Epithelial cell of prostate (primary cell): ENCODE measurements around the gene SLC39A3.

Source experiments
- DNase-seq: peaks from one replicate; pipeline ENCODE4 v3.0.0-alpha.2; 2011; ENCODE audit warnings: low read depth, low spot score
- H3K27ac ChIP-seq: fragments of 450-650 bp; 2 replicates; pipeline ENCODE4 v1.5.1; 2017; ENCODE audit warnings: mild to moderate bottlenecking

The SLC39A3 gene, protein sequence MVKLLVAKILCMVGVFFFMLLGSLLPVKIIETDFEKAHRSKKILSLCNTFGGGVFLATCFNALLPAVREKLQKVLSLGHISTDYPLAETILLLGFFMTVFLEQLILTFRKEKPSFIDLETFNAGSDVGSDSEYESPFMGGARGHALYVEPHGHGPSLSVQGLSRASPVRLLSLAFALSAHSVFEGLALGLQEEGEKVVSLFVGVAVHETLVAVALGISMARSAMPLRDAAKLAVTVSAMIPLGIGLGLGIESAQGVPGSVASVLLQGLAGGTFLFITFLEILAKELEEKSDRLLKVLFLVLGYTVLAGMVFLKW

DNA sequence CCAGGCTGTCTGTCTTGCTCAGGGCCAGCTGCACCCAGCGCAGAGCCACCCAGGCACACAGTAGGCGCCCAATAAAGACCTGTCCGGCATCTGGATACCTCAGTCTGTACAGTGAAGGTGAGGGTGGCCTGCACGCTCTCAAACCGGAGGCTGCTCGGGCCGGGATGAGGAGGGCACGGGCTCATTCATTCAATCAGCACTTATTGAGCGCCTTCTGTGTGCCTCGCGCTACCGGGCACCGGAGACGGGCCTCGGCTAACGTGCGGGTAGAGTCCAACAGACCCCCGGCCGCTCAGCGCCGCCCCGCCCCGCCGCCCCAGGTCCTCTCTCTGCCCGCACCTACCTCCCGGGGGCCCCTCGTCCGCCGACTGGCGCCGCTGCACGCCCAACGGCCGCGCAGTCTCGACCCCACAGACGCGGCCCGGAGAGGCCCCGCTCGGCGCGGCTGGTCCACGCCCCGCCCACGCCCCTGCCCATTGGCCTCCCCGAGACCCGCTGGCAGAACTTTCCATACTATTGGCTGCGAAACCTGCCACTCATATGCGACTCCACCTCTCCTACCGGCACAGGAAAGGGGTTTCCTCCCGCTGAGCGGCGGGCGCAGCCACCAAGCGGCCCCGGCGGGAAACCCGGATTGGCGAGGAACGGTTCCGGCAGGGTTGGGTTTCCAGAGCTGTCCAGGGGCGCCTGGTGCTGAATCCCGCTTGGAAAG, at the start of gene SLC39A3:
SLC39A3 (minus strand) TSS at position 416 of the 712 bp plus-strand sequence. CDS start 2,760 bp downstream, outside the sequence.
- H3K27ac ChIP-seq: no peak within 1 kb of the TSS

DNA sequence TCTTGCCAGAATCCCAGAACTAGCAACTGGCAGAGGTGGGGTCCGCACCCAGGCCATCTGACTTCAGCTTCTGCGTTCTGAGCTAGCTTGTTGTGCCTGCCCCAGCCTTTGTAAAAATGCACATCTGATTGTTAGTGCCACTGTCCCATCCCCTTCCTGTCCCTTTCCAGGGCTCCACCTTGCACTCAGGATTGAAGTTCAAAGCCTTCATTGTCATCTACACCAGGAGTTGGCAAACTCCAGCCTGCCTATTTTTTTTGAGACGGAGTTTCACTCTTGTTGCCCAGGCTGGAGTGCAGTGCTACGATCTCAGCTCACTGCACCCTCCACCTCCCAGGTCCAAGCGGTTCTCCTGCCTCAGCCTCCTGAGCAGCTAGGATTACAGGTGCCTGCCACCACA, 48.4 kb upstream of the SLC39A3 start:
- no peak overlapping the region for H3K27ac ChIP-seq
- no peak for DNase-seq

More for the DNA sequence above, at the start of gene SLC39A3:
- peak; percentile 87 for DNase-seq

DNA sequence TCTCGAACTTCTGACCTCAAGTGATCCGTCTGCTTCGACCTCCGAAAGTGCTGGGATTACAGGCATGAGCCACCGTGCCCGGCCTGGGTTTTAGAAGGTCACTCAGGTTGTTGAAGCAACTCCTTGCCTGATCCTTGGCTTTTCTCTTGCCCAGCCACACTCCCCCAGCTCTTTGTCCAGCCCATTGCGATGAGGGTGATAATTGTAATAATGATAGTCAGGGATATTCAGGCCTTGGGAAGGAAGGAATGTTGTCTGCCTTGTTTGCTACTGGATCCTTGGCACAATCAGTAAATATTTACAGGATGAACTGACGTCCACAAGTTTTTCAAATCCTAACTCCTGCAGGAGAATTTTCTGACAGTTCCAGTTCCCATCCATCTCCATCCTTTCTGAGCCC, 47.3 kb upstream of the SLC39A3 start:
- DNase-seq: no peak

DNA sequence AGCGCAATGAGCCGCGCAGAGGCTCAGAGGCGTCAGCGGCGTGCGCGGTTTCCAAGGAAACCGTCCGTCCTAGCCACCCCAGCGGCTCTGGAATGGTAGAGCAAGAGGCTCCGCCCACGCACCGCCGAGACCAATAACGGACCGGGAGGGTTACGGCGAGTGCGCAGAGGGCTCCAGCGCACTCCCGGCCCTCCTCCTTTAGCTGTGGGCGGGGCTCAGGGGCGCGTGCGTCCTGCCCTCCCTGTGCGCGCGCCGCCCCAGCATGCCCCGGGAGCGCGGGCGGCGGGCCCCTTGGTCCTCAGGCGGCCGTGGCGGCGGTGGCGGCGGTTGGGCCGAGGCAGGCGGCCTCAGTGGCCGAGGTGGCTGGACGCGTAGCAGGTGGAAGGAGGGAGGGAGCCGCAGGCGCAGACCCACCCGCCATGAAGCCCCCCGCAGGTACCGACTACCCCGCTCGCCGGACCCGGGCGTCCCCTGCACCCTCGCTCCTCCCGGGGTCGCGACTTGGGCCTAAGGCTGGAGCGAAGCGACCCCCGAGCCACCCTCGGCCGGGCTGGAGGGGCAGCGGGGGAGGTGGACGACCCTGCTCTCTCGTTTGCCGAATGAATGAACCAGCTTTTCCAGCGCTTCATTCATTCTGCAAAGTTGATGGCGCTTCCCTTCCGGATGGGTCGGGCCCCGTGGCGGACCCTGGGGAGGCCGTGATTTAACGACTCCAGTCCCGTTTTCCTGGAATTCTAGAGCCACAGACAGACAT, 45.6 kb upstream of the SLC39A3 start, which contains the start of gene THOP1:
THOP1 (plus strand) TSS at position 260 of the 754 bp plus-strand sequence; CDS start at position 420, 160 bp downstream.
- H3K27ac ChIP-seq: peak within 1 kb of the TSS; percentile 38
- peak; percentile 95 for DNase-seq

More for the DNA sequence above, 47.3 kb upstream of the SLC39A3 start:
- H3K27ac ChIP-seq: no peak overlapping the region

DNA sequence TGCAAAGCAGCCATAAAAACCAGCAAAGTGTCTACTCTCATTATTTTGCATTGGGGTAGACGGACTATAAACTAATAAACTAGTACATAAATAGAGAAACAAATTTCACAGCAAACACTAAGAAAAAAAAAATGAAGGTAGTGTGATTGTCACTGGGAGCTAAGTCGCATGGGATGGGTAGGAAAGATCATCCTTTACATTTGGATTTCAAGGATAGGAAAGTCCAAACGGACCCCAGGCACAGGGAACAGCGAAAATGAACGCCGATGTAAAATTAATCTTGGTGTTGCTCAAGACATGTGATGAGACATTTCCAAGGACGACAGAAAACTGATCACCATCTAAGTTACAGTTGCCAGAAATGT, 43.9 kb upstream of the SLC39A3 start:
- H3K27ac ChIP-seq: peak overlapping the region; percentile 52
- no peak for DNase-seq

DNA sequence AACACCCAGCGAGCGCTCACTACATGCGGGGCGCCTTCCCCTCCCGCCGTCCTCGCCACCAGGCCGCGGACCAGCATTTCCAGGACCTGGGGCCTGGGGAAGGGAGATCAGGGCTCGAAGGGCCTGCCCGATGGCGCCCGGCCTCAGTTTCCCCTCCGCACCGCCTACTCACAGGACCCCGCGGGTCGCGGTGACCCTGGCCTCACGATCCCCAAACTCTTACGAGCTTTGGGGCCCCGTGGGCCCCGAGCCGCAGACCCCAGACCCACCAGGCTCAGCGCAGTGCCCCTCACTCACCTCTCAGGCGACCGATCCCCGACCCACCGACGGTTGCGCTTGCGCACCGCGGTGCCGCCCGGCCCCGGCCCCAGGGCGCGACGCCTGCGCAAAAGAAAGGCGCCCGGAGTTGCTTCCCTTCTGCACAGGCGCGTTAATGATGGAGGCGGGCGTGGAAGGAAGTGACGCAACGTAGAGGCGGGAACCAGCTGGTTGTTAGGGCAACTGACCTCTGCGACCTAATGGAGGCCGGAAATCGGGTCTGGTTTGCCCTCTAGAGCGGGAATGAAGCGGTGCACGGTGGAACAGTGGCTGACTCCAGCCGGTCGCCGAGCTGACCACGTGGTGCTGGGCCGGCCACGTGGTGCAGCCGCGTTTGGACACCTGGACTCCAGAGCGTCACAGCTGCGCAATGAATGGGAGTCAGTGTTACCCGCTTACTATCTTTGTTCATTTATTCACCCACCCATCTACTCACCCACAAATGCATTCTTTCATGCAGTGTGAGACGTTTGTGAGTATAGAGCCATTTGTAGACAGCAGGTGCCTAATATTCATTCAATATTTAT, 43.3 kb upstream of the SLC39A3 start, which contains the start of gene SGTA:
SGTA (minus strand) TSS at position 338 of the 845 bp plus-strand sequence. CDS start 14,205 bp downstream, outside the sequence.
- peak; percentile 97 for DNase-seq
- peak within 1 kb of the TSS; percentile 52 for H3K27ac ChIP-seq

DNA sequence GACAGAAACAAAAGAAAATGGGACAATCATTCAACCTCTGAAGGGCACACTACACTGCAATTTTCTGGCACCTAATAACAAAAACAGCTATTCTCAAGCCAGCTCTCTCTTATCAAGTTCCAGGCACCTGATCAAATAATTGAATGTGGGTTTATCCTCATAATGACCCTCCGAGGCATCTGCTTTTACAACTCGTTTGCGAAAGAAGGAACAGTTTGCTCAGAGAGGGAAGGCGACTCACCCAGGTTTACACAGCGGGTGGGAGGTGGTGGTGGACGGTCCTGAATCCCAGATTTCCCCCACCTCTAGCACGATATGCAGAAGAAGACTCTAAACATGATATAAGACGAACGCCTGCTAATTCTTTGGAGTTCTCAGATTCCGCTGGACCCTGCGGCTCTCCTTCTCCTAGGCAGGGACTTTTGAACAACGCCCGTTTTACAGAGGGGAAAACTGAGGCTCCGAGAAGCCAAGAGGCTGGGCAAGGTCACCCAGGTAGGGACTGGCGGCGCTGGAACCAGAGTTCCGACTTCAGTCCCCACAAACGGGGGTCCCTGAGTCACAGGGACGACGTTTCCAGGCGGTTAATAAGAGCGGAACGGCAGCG, 42.6 kb upstream of the SLC39A3 start:
- H3K27ac ChIP-seq: peak overlapping the region; percentile 52
- no peak for DNase-seq

DNA sequence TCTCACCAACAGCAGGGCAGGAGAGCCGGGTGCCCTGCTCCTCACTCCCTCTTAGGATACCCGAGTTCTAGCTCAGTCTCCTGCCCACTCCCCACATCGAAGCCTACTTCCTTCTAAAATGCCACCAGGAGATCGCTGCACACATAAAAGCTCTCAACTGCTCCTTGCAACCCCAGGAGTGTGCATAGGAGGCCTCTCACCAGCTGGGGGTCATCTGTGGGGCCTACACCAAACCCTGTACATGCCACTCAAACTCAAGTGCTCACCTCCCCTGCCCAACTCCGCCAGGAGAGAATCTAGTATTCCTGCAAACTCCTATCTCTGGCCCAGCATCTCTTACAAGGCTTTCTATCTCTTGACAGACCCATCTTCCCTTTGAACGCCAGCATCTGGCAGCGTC, 40.5 kb upstream of the SLC39A3 start:
- H3K27ac ChIP-seq: no peak overlapping the region
- DNase-seq: no peak

DNA sequence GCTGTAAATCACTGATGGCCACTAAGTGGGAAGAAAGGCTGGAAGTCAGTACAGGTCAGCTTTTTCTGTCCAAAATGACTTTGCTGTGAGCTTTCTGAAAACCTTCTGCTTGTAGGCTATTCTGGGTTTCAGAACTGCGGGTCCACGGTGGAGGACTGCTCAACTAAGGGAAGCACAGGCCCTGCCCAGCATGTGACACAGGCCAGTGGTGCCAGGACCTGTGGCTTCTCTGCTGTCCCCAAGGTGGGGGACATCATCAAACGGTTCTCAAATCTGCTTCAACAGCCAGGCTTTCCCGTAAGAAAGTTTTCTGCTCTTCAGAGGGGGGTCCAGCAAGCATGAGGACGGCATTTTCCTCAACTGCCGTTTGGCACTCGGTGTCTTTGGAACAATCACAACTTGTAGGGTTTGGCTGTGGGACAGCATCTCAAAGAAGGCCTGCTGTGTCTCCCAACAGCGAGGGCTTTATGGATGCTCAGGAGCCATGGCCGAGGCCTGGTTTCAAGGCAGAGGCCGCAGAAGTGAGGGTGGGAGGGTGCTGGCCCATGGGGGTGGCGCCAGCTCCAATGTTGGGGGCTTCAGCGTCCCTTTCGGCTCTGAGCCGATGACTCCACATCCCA, 39.4 kb upstream of the SLC39A3 start:
- no peak for DNase-seq
- no peak overlapping the region for H3K27ac ChIP-seq

DNA sequence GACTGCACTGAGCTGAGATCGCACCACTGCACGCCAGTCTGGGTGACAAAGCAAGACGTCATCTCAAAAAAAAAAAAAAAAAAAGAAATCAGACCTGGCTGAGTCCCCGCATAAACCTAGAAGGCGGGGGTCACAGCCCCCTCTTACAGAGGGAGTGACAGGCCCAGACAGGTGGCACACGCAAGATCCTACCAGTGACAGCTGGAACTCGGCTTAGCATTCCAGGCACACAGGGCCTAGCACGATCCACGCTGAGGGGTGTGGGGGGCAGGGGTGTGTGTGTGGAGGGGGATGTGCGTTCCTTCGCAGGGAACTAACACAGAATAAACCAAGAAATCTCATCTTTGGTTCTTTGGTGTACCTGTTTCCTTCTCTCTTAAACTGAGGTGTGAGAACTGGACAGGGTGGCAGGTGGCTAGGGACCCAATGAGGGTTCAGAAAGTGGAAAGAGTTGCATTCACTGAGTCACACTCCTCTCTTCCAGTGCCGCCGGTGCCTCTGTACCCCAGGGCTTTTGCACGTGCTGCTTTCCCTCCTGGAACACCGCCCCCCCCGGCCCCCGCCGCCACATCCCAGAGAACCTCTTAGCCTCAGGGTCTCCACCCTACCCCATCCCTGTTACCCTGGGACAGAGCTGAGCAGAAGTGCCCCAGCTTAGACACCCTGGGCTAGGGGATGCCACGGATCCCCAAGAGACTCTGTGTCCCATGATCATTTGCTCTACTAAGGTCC, 38.3 kb upstream of the SLC39A3 start:
- DNase-seq: no peak
- no peak overlapping the region for H3K27ac ChIP-seq

DNA sequence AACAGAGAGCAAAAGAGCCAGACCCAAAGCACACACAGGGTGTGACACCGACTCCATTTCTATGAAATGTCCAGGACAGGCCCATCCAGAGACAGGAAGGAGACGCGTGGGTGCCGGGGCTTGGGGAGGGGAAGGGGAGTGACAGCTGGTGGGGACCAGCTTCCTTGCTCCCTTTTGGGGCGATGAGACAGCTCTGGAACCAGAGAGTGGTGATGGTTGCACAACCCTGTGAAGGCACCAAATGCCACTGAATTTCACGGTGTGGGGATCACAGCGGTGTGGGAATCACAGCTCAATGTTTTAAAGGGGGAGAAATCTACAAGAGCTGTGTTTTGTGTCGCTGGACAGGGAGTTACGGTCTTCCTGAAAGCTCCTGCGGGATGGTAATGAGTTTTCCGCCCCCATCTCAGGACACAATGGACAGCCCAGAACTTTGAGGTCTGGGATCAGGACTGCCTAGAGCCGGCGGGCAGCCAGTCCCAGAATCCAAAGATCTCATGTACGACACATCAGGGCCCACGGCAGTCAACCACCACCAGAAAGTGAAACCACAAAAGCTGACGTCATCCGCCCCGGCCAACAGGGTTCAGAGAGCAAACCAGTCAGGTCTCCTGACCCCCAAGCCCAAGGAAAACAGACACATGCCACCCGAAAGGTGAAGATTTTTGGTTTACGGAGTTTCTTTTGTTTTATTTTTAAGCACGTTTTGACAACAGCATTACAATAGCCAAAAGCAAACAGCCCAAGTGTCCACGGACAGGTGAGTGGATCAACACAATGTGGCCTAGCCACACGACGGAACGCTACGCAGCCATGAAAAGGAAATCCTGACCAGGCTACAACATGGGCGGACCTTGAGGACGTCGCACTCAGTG, 36.0 kb upstream of the SLC39A3 start:
- H3K27ac ChIP-seq: no peak overlapping the region
- DNase-seq: no peak

DNA sequence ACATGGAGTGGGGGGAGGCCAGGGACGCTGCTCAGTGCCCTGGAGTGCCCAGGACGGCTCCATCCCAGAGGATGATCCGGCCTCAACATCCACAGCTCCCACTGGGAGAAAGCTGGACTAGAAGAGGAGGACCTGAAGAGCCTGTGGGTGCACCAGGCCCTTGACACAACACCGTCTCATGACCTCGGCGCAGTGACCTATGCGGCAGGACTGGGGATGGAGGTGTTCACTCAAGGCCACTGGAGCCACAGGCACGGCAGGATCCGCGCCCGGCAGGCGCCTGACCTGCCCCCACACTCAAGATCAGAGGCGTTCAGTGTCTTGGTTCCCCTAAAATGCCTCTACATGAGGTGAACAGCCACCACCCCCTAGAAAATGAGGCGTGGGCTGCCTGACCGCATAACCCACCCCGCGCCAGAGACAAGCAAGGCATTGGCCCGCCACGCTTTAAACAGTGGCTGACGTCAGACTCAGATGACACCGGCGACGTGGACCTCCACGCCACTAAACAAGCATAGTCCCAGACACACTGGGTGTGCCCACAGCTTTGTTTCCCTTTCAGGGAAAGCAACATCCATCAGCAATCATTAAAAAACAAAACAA, 35.2 kb upstream of the SLC39A3 start:
- no peak overlapping the region for H3K27ac ChIP-seq
- DNase-seq: no peak

DNA sequence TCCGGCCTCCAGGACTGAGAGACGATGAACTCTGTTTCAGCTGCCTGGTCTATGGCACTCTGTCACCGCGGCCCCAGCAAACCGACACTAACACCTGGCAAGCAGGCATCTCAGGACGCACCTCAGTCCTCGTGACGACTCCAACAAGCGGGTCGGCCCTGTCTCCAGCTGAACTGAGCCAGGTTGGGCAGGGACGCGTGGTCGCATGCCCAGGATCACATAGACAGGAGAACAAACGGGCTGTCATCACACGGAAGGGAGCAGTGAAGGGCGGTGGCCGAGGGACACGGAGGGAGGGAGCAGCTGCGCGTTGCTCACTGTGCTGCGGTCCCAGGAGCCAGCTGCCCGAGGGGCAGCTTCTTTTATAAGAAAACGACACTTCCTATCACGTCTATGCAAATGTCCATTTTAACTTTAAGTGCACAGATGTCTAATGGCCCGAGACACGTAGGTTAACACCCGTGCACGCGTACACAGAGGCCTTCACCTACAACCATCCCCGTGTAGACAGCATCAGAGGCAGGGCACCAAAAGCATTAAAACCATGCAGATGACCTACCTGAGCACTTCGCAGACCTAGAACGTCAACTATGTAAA, 34.4 kb upstream of the SLC39A3 start:
- DNase-seq: no peak

DNA sequence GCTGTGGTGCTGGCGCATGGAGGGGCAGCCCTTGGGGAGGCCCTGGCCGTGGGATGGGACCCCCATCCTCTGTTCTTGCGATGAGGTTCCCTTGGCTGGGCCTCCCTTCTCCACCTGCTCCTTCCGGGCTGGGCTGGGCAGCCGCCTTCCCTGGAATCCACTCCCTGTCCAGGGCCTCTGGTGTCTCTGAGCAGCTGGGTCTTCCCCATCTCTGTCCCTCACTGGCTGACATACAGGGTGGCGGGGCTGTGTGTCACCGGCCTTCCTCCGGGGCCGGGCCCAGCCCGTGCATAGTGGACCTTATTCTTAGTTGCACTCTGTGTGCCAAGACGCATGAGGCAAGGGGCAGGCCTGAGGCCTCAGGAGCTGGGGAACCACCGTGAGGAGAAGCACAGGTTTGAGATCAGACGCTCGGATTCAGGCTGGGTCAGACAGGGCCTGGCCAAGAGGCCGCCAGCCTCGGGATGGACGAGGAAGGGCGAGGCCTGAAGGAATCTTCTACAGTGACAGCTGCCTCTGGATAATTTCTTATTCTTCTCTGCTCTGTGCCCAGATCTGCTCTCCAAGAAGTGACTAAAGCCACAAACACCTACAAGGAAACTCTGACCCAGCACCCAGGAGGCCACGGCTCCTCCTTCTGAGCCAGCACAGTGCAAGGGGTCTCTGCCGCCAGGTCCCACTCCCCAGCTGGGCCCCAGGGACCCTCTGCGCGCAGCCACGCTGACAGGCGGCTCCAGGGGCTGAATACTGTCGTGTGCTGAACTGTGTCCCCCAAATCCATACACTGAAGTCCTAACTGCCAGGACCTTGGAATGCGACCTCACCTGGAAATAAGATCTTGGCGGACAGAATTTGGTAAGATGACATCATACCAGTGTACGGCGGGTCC, 32.2 kb upstream of the SLC39A3 start:
- no peak overlapping the region for H3K27ac ChIP-seq
- DNase-seq: no peak

More for the DNA sequence above, 34.4 kb upstream of the SLC39A3 start:
- no peak overlapping the region for H3K27ac ChIP-seq
